Ovary (tissue), 9 donors: Measurements from ENCODE around the gene IMMT. TPM values are rescaled to one million over a fixed set of nuclear protein-coding genes. Genes with fewer than 3 reads are reported as not detected.

Experiments used
- DNase-seq, 5 donors: peaks; one replicate each; pipeline ENCODE4 v3.0.0-alpha.2; 2019 to 2020
- H3K27ac ChIP-seq, 2 donors: fragments of 200-600 bp; one replicate each; pipeline versions ENCODE4 v1.5.1 to v1.8.0; 2019 to 2022
- H3K27me3 ChIP-seq: fragments of 200-600 bp; one replicate; pipeline ENCODE4 v1.8.0; 2022
- H3K36me3 ChIP-seq: fragments of 200-600 bp; sonication (generic); one replicate; pipeline ENCODE4 v1.5.1; 2019
- H3K4me1 ChIP-seq: one replicate; pipeline ENCODE4 v1.8.1; 2013; ENCODE audit warnings: mild to moderate bottlenecking, moderate library complexity; ENCODE audit not compliant: insufficient read depth
- H3K4me3 ChIP-seq: fragments of 200-600 bp; sonication (generic); one replicate; pipeline ENCODE4 v1.5.1; 2017
- H3K9me3 ChIP-seq, 2 donors: fragments of 200-600 bp in 1 of 2; sonication (generic) in 1 of 2; one replicate each; pipeline versions ENCODE4 v1.5.1 to v1.8.1; 2013 to 2019; ENCODE audit warnings: mild to moderate bottlenecking in 1 of 2, moderate library complexity in 1 of 2
- CTCF ChIP-seq, 3 donors: fragments of 450-650 bp in 2 of 3; fragments of 200-600 bp in 1 of 3; IDR thresholded peaks; one replicate each; pipeline versions ENCODE4 v1.5.1 to v1.8.0; 2016 to 2022; ENCODE audit warnings: antibody characterized with exemption in 3 of 3, mild to moderate bottlenecking in 1 of 3
- EP300 ChIP-seq: sonication (generic); formaldehyde crosslinking; IDR thresholded peaks from one replicate; pipeline ENCODE4 v1.6.1; 2017; ENCODE audit warnings: antibody characterized with exemption
- POLR2A ChIP-seq: fragments of 450-650 bp; IDR thresholded peaks from one replicate; pipeline ENCODE4 v1.6.1; 2017; ENCODE audit warnings: antibody characterized with exemption, mild to moderate bottlenecking, moderate library complexity
- WGBS, 3 donors: extraction: QIAGEN DNeasy Blood & Tissue Kit in 1 of 3; methylation state at CpG; one replicate each; pipeline versions ENCODE4 v1.1.5 to v1.1.7; 2013 to 2017; 5-methylcytosine and 5-hydroxymethylcytosine counted together
- intact Hi-C, 4 donors: fragments of 100-400 bp; cut with DNase I; formaldehyde crosslinking; loops; one replicate each; pipeline versions ENCODE4 v1.11.0 to v1.15.1; 2022 to 2023
- microRNA-seq, 3 donors: library from miRNA; unstranded; fragments of <30 nt; microRNA quantifications; one replicate each; pipeline versions ENCODE4 to v1.2.0, GENCODE V29; 2019 to 2020
- polyA plus RNA-seq, 2 donors: library from polyadenylated mRNA; stranded (reverse); fragments of 200-250 nt in 1 of 2; fragments of 350-450 nt in 1 of 2; fragmentation: Illumina TruSeq in 1 of 2; extraction: RNeasy Lipid Tissue Mini Kit (QIAGEN cat#74804) in 1 of 2; gene quantifications; one replicate each; pipeline ENCODE4 v1.2.3, GENCODE V29; 2013 to 2014
- small RNA-seq: library from RNA; depleted of rRNA; stranded (forward); fragments of <200 nt; gene quantifications from one replicate; pipeline ENCODE3, GENCODE V24; 2016
- total RNA-seq, 7 donors: library from RNA; depleted of rRNA in 2 of 7; stranded (reverse); fragments of >200 nt in 2 of 7; fragmentation: NEBNext Ultra II Directional in 3 of 7; extraction: Animal tissue kit (Norgen Biotek cat#: 25700) in 3 of 7; gene quantifications; one replicate each; pipeline versions ENCODE4 v1.1.0 to v1.2.4, GENCODE V29; 2016 to 2023
- donor health status: DM: no; HTN: no; CAD: no; lungs with moderate emphysema.
- donor health status: DM: no; HTN: no; CAD: no.
- donor health status: Bipolar disorder and iron deficiency.
- donor health status: DM: yes; HTN: yes; CAD: no.
- donor health status: DM: no; HTN: no; CAD: no.
- donor health status: DM: yes; HTN: yes; CAD: no.

Gene IMMT
- total and polyA plus RNA-seq, 9 donors, result 22.8 to 99.4 (median 48.4) TPM

- no peak for DNase-seq
- TF ChIP-seq CTCF (IDR thresholded peaks at IDR 0.05), result no peak
- TF ChIP-seq EP300, result no peak
- TF ChIP-seq POLR2A, result no peak
- no peak overlapping the region for H3K4me3 ChIP-seq
- WGBS, 3 donors, result 92 to 94% (median 93%) methylated on average over 3 of the region's 3 CpGs
- H3K27me3 ChIP-seq, result no peaks in the 10 kb centered on the region
- H3K4me1 ChIP-seq, result peaks cover 2% of the 10 kb centered on the region
- no peaks in the 10 kb centered on the region for H3K36me3 ChIP-seq
- no peak overlapping the region for H3K27ac ChIP-seq
- intact Hi-C loops, result no loop called here
- H3K9me3 ChIP-seq, result no peaks in the 10 kb centered on the region
Observed at GRCh38 chr2:86097114-86097896, 98.0 kb downstream of the IMMT start.

GRCh38 chr2:86094229-86094628, 101.0 kb downstream of the IMMT start:
- no peaks in the 10 kb centered on the region for H3K36me3 ChIP-seq
- H3K27me3 ChIP-seq, result no peaks in the 10 kb centered on the region
- peaks cover 2% of the 10 kb centered on the region for H3K4me1 ChIP-seq
- H3K27ac ChIP-seq, result no peak overlapping the region
- no peak for TF ChIP-seq CTCF (IDR thresholded peaks at IDR 0.05)
- TF ChIP-seq POLR2A, result no peak
- TF ChIP-seq EP300, result no peak
- 63 to 86% (median 78%) methylated on average over 1 of the region's 1 CpG for WGBS, 3 donors
- H3K9me3 ChIP-seq, result no peaks in the 10 kb centered on the region
- intact Hi-C loops, result no loop called here
- H3K4me3 ChIP-seq, result no peak overlapping the region
- no peak for DNase-seq

Small RNA genes lying within 50 kb of the gene (microRNA-seq; reads per million reads assigned to microRNA genes)
- 0 reads per million in 3 donors for gene MIR4779

Small RNA genes lying within 50 kb of the gene (small RNA-seq; reads per million reads assigned to genes)
- gene MIR4779, result not detected
- not detected for gene RF00019
- 14,074 reads per million, percentile 99 among the genes with 10 or more reads in this experiment for gene SNORD94

Other genes with a start within 250 kb of the IMMT start
- gene POLR1A, start 89.6 kb downstream of the IMMT start, total RNA-seq, result 10 to 100 TPM; 11.3 to 43.9 (median 28.8) TPM
- 10 to 100 TPM in 1 of 2 donors, 1 to 10 TPM in 1; 4.7 to 19.6 TPM for gene POLR1A, start 89.6 kb downstream of the IMMT start, polyA plus RNA-seq
- gene PTCD3, start 89.2 kb downstream of the IMMT start, total RNA-seq, result 10 to 100 TPM; 60.5 to 98.5 (median 79.4) TPM
- 10 to 100 TPM; 32.5 to 93.8 TPM for gene PTCD3, start 89.2 kb downstream of the IMMT start, polyA plus RNA-seq
- gene MRPL35, start 4.0 kb upstream of the IMMT start, total RNA-seq, result 10 to 100 TPM in 6 of 7 donors, 1 to 10 TPM in 1; 9.5 to 29.7 (median 21.4) TPM
- 10 to 100 TPM; 18.6 to 49.1 TPM for gene MRPL35, start 4.0 kb upstream of the IMMT start, polyA plus RNA-seq
- 10 to 100 TPM in 1 of 7 donors, 1 to 10 TPM in 3, under 1 TPM in 3; 0.58 to 35.7 (median 2.0) TPM for gene REEP1, start 142.2 kb upstream of the IMMT start, total RNA-seq
- 10 to 100 TPM in 1 of 2 donors, 1 to 10 TPM in 1; 1.1 to 12.0 TPM for gene REEP1, start 142.2 kb upstream of the IMMT start, polyA plus RNA-seq
- 10 to 100 TPM; 31.7 to 53.0 (median 40.8) TPM for gene KDM3A, start 245.9 kb upstream of the IMMT start, total RNA-seq
- 10 to 100 TPM; 23.3 to 58.4 TPM for gene KDM3A, start 245.9 kb upstream of the IMMT start, polyA plus RNA-seq